Tibial artery (tissue), 4 donors: ENCODE results near the gene CHST11.

Experiments used
- DNase-seq, 2 donors: peaks; one replicate each; pipeline ENCODE4 v3.0.0-alpha.2; 2019
- H3K27ac ChIP-seq, 2 donors: fragments of 200-600 bp; sonication (generic) in 1 of 2; 1 replicate in 1 of 2; 2 replicates in 1 of 2; pipeline ENCODE4 v1.5.1; 2018 to 2019; ENCODE audit warnings: mild to moderate bottlenecking in 1 of 2
- H3K27me3 ChIP-seq, 2 donors: fragments of 200-600 bp; sonication (generic) in 1 of 2; one replicate each; pipeline versions ENCODE4 v1.5.1 to v1.6.0; 2016 to 2019
- H3K36me3 ChIP-seq, 3 donors: fragments of 200-600 bp; sonication (generic) in 2 of 3; one replicate each; pipeline ENCODE4 v1.5.1; 2016 to 2019; ENCODE audit warnings: mild to moderate bottlenecking in 2 of 3
- H3K4me1 ChIP-seq, 4 donors: fragments of 200-600 bp; sonication (generic) in 2 of 4; 1 replicate in 3 of 4; 2 replicates in 1 of 4; pipeline ENCODE4 v1.5.1; 2016 to 2019
- H3K4me3 ChIP-seq, 2 donors: fragments of 200-600 bp; sonication (generic) in 1 of 2; 1 replicate in 1 of 2; 2 replicates in 1 of 2; pipeline ENCODE4 v1.5.1; 2018 to 2019; ENCODE audit warnings: mild to moderate bottlenecking in 2 of 2
- H3K9me3 ChIP-seq, 3 donors: fragments of 200-600 bp; sonication (generic) in 1 of 3; one replicate each; pipeline ENCODE4 v1.5.1; 2016 to 2019
- intact Hi-C: fragments of 100-400 bp; cut with DNase I; formaldehyde crosslinking; loops from one replicate; pipeline ENCODE4 v1.15.0; 2023; ENCODE audit warnings: low total_unique reads
- TF ChIP-seq, protein P1 (sequence below), 2 experiments: fragments of 200-600 bp in 1 of 2; fragments of 450-650 bp in 1 of 2; IDR thresholded peaks; one replicate each; pipeline ENCODE4 v1.5.1; 2017 to 2019; ENCODE audit warnings: antibody characterized with exemption in 2 of 2, mild to moderate bottlenecking in 1 of 2, moderate library complexity in 1 of 2

CHST11 gene

GRCh38 chr12:104588921-104589590 lies 132.3 kb downstream of the CHST11 start:
- Histone ChIP-seq H3K36me3 (no peaks in the 10 kb centered on the region), H3K4me1 (no peaks in the 10 kb centered on the region), H3K27me3 (no peaks in the 10 kb centered on the region), H3K9me3 (no peaks in the 10 kb centered on the region), H3K4me3 (no peak overlapping the region), H3K27ac (no peak overlapping the region)
- intact Hi-C loops = no loop called here
- TF ChIP-seq, protein P1, sequence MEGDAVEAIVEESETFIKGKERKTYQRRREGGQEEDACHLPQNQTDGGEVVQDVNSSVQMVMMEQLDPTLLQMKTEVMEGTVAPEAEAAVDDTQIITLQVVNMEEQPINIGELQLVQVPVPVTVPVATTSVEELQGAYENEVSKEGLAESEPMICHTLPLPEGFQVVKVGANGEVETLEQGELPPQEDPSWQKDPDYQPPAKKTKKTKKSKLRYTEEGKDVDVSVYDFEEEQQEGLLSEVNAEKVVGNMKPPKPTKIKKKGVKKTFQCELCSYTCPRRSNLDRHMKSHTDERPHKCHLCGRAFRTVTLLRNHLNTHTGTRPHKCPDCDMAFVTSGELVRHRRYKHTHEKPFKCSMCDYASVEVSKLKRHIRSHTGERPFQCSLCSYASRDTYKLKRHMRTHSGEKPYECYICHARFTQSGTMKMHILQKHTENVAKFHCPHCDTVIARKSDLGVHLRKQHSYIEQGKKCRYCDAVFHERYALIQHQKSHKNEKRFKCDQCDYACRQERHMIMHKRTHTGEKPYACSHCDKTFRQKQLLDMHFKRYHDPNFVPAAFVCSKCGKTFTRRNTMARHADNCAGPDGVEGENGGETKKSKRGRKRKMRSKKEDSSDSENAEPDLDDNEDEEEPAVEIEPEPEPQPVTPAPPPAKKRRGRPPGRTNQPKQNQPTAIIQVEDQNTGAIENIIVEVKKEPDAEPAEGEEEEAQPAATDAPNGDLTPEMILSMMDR (IDR thresholded peaks at IDR 0.05) = no peak
- DNase-seq = no peak

DNA sequence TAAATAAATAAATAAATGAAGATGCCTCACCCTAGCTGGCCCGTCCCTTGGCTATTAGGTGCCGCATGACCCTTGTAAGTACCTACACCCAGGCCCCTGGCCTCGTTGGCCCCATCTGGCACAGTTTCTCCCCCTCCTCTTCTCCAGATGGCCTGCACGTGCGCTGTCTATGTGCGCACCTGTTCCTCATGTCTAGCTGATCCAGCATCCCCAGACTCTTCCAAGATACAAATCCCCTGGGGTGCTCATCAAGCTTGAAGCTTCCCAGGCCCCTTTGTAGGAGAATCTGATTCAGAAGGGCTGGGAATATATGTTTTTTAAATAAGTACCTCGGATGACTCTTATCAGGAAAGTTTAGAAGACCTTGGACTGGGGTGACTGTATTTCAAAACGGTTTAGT lies 133.3 kb downstream of the CHST11 start:
- H3K9me3 ChIP-seq = no peaks in the 10 kb centered on the region
- H3K4me3 ChIP-seq = no peak overlapping the region
- no peaks in the 10 kb centered on the region for H3K36me3 ChIP-seq
- H3K27ac ChIP-seq = no peak overlapping the region
- H3K27me3 ChIP-seq = no peaks in the 10 kb centered on the region
- intact Hi-C loops = no loop called here
- TF ChIP-seq, protein P1 (IDR thresholded peaks at IDR 0.05) = no peak
- DNase-seq = no peak
- H3K4me1 ChIP-seq = no peaks in the 10 kb centered on the region

DNA sequence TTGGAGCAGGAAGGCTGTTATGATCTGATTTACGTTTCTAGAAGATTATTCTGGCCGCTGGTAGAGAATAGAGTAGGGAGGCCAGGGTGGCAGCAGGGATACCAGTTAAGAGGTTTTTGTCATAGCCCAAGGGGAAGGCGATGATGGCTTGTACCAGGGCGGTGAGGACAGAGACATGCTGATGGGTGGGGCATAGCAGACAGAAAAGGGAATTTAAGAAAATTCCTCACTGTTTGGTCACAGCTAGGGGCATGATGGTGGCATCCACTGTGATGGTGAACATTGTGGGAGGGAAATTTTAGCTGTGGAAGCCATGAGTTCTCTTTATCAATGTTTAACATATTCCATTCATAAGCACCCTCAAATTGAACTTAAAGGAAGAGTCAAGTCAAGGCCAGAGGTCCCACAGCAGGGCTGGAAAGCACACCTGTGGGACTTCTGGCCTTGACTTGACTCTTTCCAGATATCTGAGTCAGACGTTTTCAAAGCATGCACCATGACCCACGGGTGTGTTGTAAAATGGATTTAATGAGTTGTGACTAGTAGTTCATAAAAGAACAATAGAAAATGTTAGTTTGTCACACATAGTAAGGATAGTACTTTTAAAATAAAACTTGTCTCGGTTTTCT lies 134.6 kb downstream of the CHST11 start:
- Histone ChIP-seq H3K4me1 (peaks cover 0 to 10% (median 8%) of the 10 kb centered on the region in 4 donors), H3K9me3 (no peaks in the 10 kb centered on the region), H3K36me3 (no peaks in the 10 kb centered on the region), H3K27me3 (no peaks in the 10 kb centered on the region), H3K27ac (no peak overlapping the region), H3K4me3 (no peak overlapping the region)
- TF ChIP-seq, protein P1 (IDR thresholded peaks at IDR 0.05) = no peak
- DNase-seq = no peak
- intact Hi-C loops = no loop called here

DNA sequence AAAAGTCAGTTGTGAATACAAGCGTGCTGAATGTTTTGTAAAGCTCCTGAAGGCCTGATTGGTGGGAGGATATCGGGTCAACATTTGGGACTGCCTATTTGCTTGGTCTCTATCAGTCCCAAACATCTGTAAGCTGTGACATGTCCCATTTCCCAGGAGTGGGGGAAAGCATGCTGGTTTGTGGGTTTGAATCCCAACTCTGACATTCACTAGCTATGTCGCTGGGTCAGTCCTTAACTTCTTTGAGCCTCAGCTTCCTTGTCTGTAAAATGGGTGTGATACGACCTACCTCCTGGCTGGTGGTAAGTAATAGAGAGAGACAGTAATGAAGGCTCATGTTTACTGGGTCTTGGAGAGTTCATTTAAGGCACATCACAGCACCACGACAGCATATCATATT lies 136.7 kb downstream of the CHST11 start:
- Histone ChIP-seq H3K9me3 (no peaks in the 10 kb centered on the region), H3K27ac (no peak overlapping the region), H3K27me3 (no peaks in the 10 kb centered on the region), H3K36me3 (no peaks in the 10 kb centered on the region), H3K4me1 (peaks cover 0 to 17% (median 8%) of the 10 kb centered on the region in 4 donors), H3K4me3 (no peak overlapping the region)
- TF ChIP-seq, protein P1 (IDR thresholded peaks at IDR 0.05) = no peak
- intact Hi-C loops = no loop called here
- no peak for DNase-seq

- DNase-seq = peak; percentile 73 to 76
- peaks cover 0 to 17% (median 8%) of the 10 kb centered on the region in 4 donors for H3K4me1 ChIP-seq
- no peak overlapping the region for H3K4me3 ChIP-seq
Measured at GRCh38 chr12:104596134-104596799, 139.5 kb downstream of the CHST11 start.

More at GRCh38 chr12:104596134-104596799, 139.5 kb downstream of the CHST11 start:
- intact Hi-C loops = no loop called here
- no peaks in the 10 kb centered on the region for H3K9me3 ChIP-seq
- H3K27me3 ChIP-seq = no peaks in the 10 kb centered on the region
- TF ChIP-seq, protein P1 (IDR thresholded peaks at IDR 0.05) = no peak
- no peaks in the 10 kb centered on the region for H3K36me3 ChIP-seq
- H3K27ac ChIP-seq = peak overlapping the region; percentile 18 to 27
